HCT116 (cell line): ENCODE measurements around the gene CAVIN2. TPM values are rescaled to one million over a fixed set of nuclear protein-coding genes. Genes with fewer than 3 reads are reported as not detected.

ENCODE experiments used
- ATAC-seq: fragments of 200-7000 bp; cut with Tn5 transposase; 2 replicates; pipeline ENCODE4 v1.9.1; 2020; ENCODE audit warnings: mild to moderate bottlenecking, moderate library complexity
- BruUV-seq: library from RNA; stranded (reverse); fragments of 400-500 nt; replicated peaks from 2 replicates; lab custom pipeline; 2021; lab: Mats Ljungman, UMichigan
- CTCF ChIA-PET: fragments of 300-600 bp; sonication (Branson Sonifier 250); formaldehyde crosslinking; loops from one replicate; lab custom pipeline; 2021; ENCODE audit warnings: antibody characterized with exemption; lab: Charles Lee
- POLR2A ChIA-PET: fragments of 300-600, 350-600 bp; sonication (Branson Sonifier 250); formaldehyde crosslinking; loops from one replicate; lab custom pipeline; 2021; ENCODE audit warnings: antibody characterized with exemption; lab: Charles Lee
- RAD21 ChIA-PET, 2 experiments: fragments of 300-600 bp; sonication (Branson Sonifier 250); formaldehyde crosslinking; loops; one replicate each; lab custom pipeline; 2023; ENCODE audit warnings: low total read pairs in 2 of 2; ENCODE audit not compliant: uncharacterized antibody in 2 of 2, unreplicated experiment in 2 of 2, low non-redundant PET in 1 of 2; lab: Charles Lee
- DNase-seq: peaks from one replicate; pipeline ENCODE4 v3.0.0-alpha.2; 2010; ENCODE audit warnings: low read depth, low spot score
- H2AFZ ChIP-seq: fragments of 200-600 bp; shearing (Covaris generic), sonication (generic); 2 replicates; pipeline ENCODE4 v1.6.1; 2017; ENCODE audit warnings: low read depth, mixed run types, mixed read lengths, antibody characterized with exemption, low read length; ENCODE audit not compliant: poor library complexity, severe bottlenecking
- H3K27ac ChIP-seq: 2 replicates; pipeline ENCODE4 v1.5.1; 2012; ENCODE audit warnings: low read depth, low read length
- H3K27me3 ChIP-seq: fragments of 200-600 bp; sonication (generic); 2 replicates; pipeline ENCODE4 v1.6.1; 2016; ENCODE audit warnings: mixed run types, low read length, mixed read lengths; ENCODE audit not compliant: insufficient read depth
- H3K36me3 ChIP-seq, 2 experiments: fragments of 200-500 bp in 1 of 2; fragments of 200-600 bp in 1 of 2; sonication (Bioruptor generic) in 1 of 2; sonication (generic) in 1 of 2; 2 replicates each; pipeline versions ENCODE4 v1.5.1 to v1.6.1; 2014 to 2016; ENCODE audit warnings: low read length in 2 of 2, inconsistent platforms in 1 of 2, mixed read lengths in 1 of 2, mixed run types in 1 of 2; ENCODE audit not compliant: insufficient read depth in 2 of 2, control insufficient read depth in 1 of 2
- H3K4me1 ChIP-seq, 2 experiments: fragments of 200-600 bp in 1 of 2; sonication (generic) in 1 of 2; 2 replicates each; pipeline versions ENCODE4 v1.5.1 to v1.6.1; 2012 to 2017; ENCODE audit warnings: low read length in 2 of 2, inconsistent platforms in 1 of 2, mild to moderate bottlenecking in 1 of 2, mixed read lengths in 1 of 2, mixed run types in 1 of 2, moderate library complexity in 1 of 2; ENCODE audit not compliant: insufficient read depth in 2 of 2, control insufficient read depth in 1 of 2
- H3K4me2 ChIP-seq: fragments of 200-600 bp; sonication (generic); 2 replicates; pipeline ENCODE4 v1.6.1; 2017; ENCODE audit warnings: mixed run types, low read length, mixed read lengths
- H3K4me3 ChIP-seq, 2 experiments: fragments of 200-600 bp in 1 of 2; sonication (generic) in 1 of 2; replicated peaks in 1 of 2; 2 replicates each; pipeline ENCODE4 v1.5.1; 2011 to 2016; ENCODE audit warnings: low read length in 2 of 2, control low read depth in 1 of 2, low read depth in 1 of 2, mild to moderate bottlenecking in 1 of 2, mixed read lengths in 1 of 2, mixed run types in 1 of 2
- H3K79me2 ChIP-seq: fragments of 200-600 bp; sonication (generic); 2 replicates; pipeline ENCODE4 v1.6.1; 2017; ENCODE audit warnings: mild to moderate bottlenecking, mixed run types, low read length, moderate library complexity, mixed read lengths; ENCODE audit not compliant: insufficient read depth
- H3K9ac ChIP-seq: fragments of 200-600 bp; sonication (generic); 2 replicates; pipeline ENCODE4 v1.6.1; 2016; ENCODE audit warnings: low read length, mixed read lengths
- H3K9me2 ChIP-seq: fragments of 200-600 bp; sonication (generic), shearing (Covaris generic); 2 replicates; pipeline ENCODE4 v1.6.1; 2017; ENCODE audit warnings: mixed run types, mild to moderate bottlenecking, moderate library complexity; ENCODE audit not compliant: insufficient read depth
- H3K9me3 ChIP-seq, 2 experiments: fragments of 200-500 bp in 1 of 2; fragments of 200-600 bp in 1 of 2; sonication (Bioruptor generic) in 1 of 2; sonication (generic) in 1 of 2; 2 replicates each; pipeline ENCODE4 v1.6.1; 2014 to 2017; ENCODE audit warnings: low read length in 2 of 2, mixed read lengths in 2 of 2, inconsistent platforms in 1 of 2, low read depth in 1 of 2, mild to moderate bottlenecking in 1 of 2, mixed run types in 1 of 2, moderate library complexity in 1 of 2; ENCODE audit not compliant: control insufficient read depth in 1 of 2, insufficient read depth in 1 of 2
- H4K20me1 ChIP-seq: fragments of 200-600 bp; sonication (generic), shearing (Covaris generic); 2 replicates; pipeline ENCODE4 v1.6.1; 2017; ENCODE audit warnings: mixed run types, mild to moderate bottlenecking, moderate library complexity; ENCODE audit not compliant: insufficient read depth
- CEBPB ChIP-seq: IDR thresholded peaks from 2 replicates; pipeline ENCODE4 v1.6.1; 2012; ENCODE audit warnings: low read depth
- CTCF ChIP-seq, 3 experiments: fragments of 200-600 bp in 1 of 3; sonication (generic) in 1 of 3; IDR thresholded peaks in 2 of 3; conservative IDR thresholded peaks in 1 of 3; 2 replicates each; pipeline ENCODE4 v1.5.1; 2012 to 2017; ENCODE audit warnings: low read depth in 2 of 3, low read length in 2 of 3, antibody characterized with exemption in 1 of 3, borderline replicate concordance in 1 of 3, control low read depth in 1 of 3, mild to moderate bottlenecking in 1 of 3, mixed read lengths in 1 of 3, mixed run types in 1 of 3, moderate library complexity in 1 of 3; ENCODE audit not compliant: insufficient read depth in 1 of 3
- EGR1 ChIP-seq: IDR thresholded peaks from 2 replicates; pipeline ENCODE4 v1.6.1; 2012; ENCODE audit warnings: low read depth
- EZH2phosphoT487 ChIP-seq: fragments of 200-600 bp; IDR thresholded peaks from 2 replicates; pipeline ENCODE4 v1.6.1; 2018; ENCODE audit warnings: antibody characterized with exemption, borderline replicate concordance
- JUND ChIP-seq: IDR thresholded peaks from 2 replicates; pipeline ENCODE4 v1.6.1; 2012
- REST ChIP-seq: IDR thresholded peaks from 2 replicates; pipeline ENCODE4 v1.6.1; 2012; ENCODE audit warnings: low read depth
- SP1 ChIP-seq: IDR thresholded peaks from 2 replicates; pipeline ENCODE4 v1.6.1; 2012; ENCODE audit warnings: low read depth
- YY1 ChIP-seq: IDR thresholded peaks from 2 replicates; pipeline ENCODE4 v1.6.1; 2011; ENCODE audit warnings: low read length, low read depth, moderate library complexity, mild to moderate bottlenecking; ENCODE audit not compliant: insufficient replicate concordance; ENCODE audit errors: extremely low read depth
- ZFX ChIP-seq: fragments of 450-650 bp; IDR thresholded peaks from 2 replicates; pipeline ENCODE4 v1.6.1; 2017
- intact Hi-C: fragments of 100-400 bp; cut with micrococcal nuclease; formaldehyde crosslinking; loops from 2 replicates; pipeline ENCODE4 v1.10.0; 2022
- total RNA-seq: library from RNA; stranded (reverse); gene quantifications from one replicate; pipeline ENCODE4 v1.2.1, GENCODE V29; 2021; ENCODE audit not compliant: unreplicated experiment

CAVIN2 gene
- total RNA-seq, 1 experiment from 2014 or later: 0.27 TPM

- Histone ChIP-seq H3K27me3 (no peaks in the 10 kb centered on the region), H3K79me2 (no peaks in the 10 kb centered on the region), H4K20me1 (no peaks in the 10 kb centered on the region), H3K9ac (no peak overlapping the region), H3K9me2 (no peaks in the 10 kb centered on the region), H3K4me3 (no peak overlapping the region), H2AFZ (no peak overlapping the region), H3K4me2 (no peak overlapping the region), H3K36me3 (no peaks in the 10 kb centered on the region), H3K4me1 (peaks cover 6 to 24% of the 10 kb centered on the region in 2 experiments), H3K27ac (no peak overlapping the region), H3K9me3 (no peaks in the 10 kb centered on the region)
- BruUV-seq: no TSS peak
- DNase-seq: no peak
- ChIA-PET POLR2A (no interaction called here), RAD21 (no interaction called here), CTCF (interaction anchor here (1.3 kb wide), 1 partner anchor 23 kb away, joined by 3 read pairs; no protein-coding TSS in a partner anchor)
- TF ChIP-seq EZH2phosphoT487: no peak
- TF ChIP-seq JUND: no peak
- no peak for TF ChIP-seq YY1
- TF ChIP-seq REST: no peak
- 0 out of 2 replicates have a peak, but pooled peaks have one; percentile 27 for TF ChIP-seq CEBPB
- intact Hi-C loops: no loop called here
- ATAC-seq: no peak
Observed at GRCh38 chr2:191892391-191892790, 45.5 kb upstream of the CAVIN2 start.

GRCh38 chr2:191891656-191892055, 44.8 kb upstream of the CAVIN2 start:
- H3K9me2 ChIP-seq: no peaks in the 10 kb centered on the region
- no peaks in the 10 kb centered on the region for H3K9me3 ChIP-seq
- BruUV-seq: no TSS peak
- peaks cover 6 to 24% of the 10 kb centered on the region in 2 experiments for H3K4me1 ChIP-seq
- ATAC-seq (no peak), DNase-seq (no peak)
- intact Hi-C loops: no loop called here
- ChIA-PET CTCF (no interaction called here), RAD21 (no interaction called here)
- H3K36me3 ChIP-seq: no peaks in the 10 kb centered on the region
- H3K79me2 ChIP-seq: no peaks in the 10 kb centered on the region
- H4K20me1 ChIP-seq: no peaks in the 10 kb centered on the region
- no peak overlapping the region for H3K4me2 ChIP-seq
- H2AFZ ChIP-seq: no peak overlapping the region
- no peaks in the 10 kb centered on the region for H3K27me3 ChIP-seq
- no peak overlapping the region for H3K4me3 ChIP-seq
- H3K9ac ChIP-seq: no peak overlapping the region
- TF ChIP-seq EGR1 (no peak), CTCF (IDR thresholded peaks at IDR 0.05 in 2 of 3, conservative IDR thresholded peaks at IDR 0.05 in 1 of 3; ENCODE audit: borderline replicate concordance in 1 of 3, insufficient read depth in 1 of 3, low read depth in 2 of 3, low read length in 2 of 3) (no peak), ZFX (no peak), SP1 (no peak)
- TF ChIP-seq, all 23 proteins: peak for 0
- H3K27ac ChIP-seq: no peak overlapping the region
- POLR2A ChIA-PET: no interaction called here
